Measurements from ENCODE around the gene TAGLN3.

TAGLN3 gene

GRCh38 chr3:111981457-111981763 is 17.3 kb upstream of the TAGLN3 start:
- peak overlapping the region; percentile 67 for H3K27ac Mint-ChIP-seq (ENCODE audit: low read depth)
- no peaks in the 10 kb centered on the region for H3K27me3 Mint-ChIP-seq
- no peak overlapping the region for H3K4me3 Mint-ChIP-seq
- ATAC-seq (replicated peaks; ENCODE audit: extremely low read depth, poor library complexity, severe bottlenecking) (no peak), DNase-seq (ENCODE audit: low spot score in 2 of 2) (no peak)
- peaks cover 45% of the 10 kb centered on the region for H3K4me1 Mint-ChIP-seq
- H3K36me3 Mint-ChIP-seq (ENCODE audit: insufficient read depth) = peaks cover 18% of the 10 kb centered on the region
- no peaks in the 10 kb centered on the region for H3K9me3 Mint-ChIP-seq

DNA sequence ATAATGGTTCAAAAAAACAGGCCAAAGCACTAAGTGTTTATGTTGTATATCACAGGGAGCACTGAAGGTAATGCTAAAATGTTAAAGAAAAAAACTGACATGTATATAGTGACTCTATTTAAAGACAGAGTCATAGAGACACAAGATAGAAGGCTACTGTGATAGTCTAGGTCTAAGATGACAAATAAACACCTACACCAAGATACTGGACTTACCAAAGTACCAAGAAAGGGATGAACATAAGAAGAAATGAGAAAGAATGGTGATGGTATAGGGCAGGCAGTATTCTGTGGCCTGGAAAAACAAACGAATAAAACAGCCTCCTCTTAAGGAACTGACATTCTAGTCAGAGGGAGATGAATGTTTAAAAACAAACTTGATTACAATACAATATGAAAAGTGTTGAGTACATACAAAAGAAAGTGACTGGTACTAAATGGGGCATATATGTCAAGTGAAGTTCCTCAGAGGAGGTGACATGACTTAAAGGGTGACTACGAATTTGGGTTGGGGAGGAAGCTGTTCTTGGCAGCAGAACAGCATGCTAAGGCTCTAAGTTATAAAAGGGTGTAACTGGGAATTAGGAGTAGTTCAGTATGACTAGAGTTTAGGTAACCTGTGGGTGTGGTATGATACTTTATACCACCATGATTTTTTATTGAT is 14.0 kb upstream of the TAGLN3 start:
- Mint-ChIP-seq H3K36me3 (ENCODE audit: insufficient read depth) (peaks cover 27% of the 10 kb centered on the region), H3K9me3 (no peaks in the 10 kb centered on the region), H3K4me1 (peaks cover 46% of the 10 kb centered on the region), H3K27me3 (no peaks in the 10 kb centered on the region), H3K4me3 (no peak overlapping the region), H3K27ac (ENCODE audit: low read depth) (peak overlapping the region; percentile 47)
- no peak for ATAC-seq (replicated peaks; ENCODE audit: extremely low read depth, poor library complexity, severe bottlenecking)
- no peak for DNase-seq (ENCODE audit: low spot score in 2 of 2)

- no peak for ATAC-seq (replicated peaks; ENCODE audit: extremely low read depth, poor library complexity, severe bottlenecking)
These were observed 11.9 kb upstream of the TAGLN3 start for GRCh38 chr3:111986800-111987199.

GRCh38 chr3:111989061-111989678 is 9.6 kb upstream of the TAGLN3 start:
- peaks cover 31% of the 10 kb centered on the region for H3K36me3 Mint-ChIP-seq (ENCODE audit: insufficient read depth)
- H3K9me3 Mint-ChIP-seq = no peaks in the 10 kb centered on the region
- ATAC-seq (replicated peaks; ENCODE audit: extremely low read depth, poor library complexity, severe bottlenecking) = peak; percentile 67
- DNase-seq (ENCODE audit: low spot score in 2 of 2) = no peak
- H3K4me3 Mint-ChIP-seq = no peak overlapping the region
- H3K27me3 Mint-ChIP-seq = no peaks in the 10 kb centered on the region
- H3K4me1 Mint-ChIP-seq = peaks cover 26% of the 10 kb centered on the region
- no peak overlapping the region for H3K27ac Mint-ChIP-seq (ENCODE audit: low read depth)

More at GRCh38 chr3:111986800-111987199, 11.9 kb upstream of the TAGLN3 start:
- no peak overlapping the region for H3K27ac Mint-ChIP-seq (ENCODE audit: low read depth)
- no peak overlapping the region for H3K4me3 Mint-ChIP-seq
- DNase-seq (ENCODE audit: low spot score in 2 of 2) = no peak
- H3K9me3 Mint-ChIP-seq = no peaks in the 10 kb centered on the region
- peaks cover 36% of the 10 kb centered on the region for H3K4me1 Mint-ChIP-seq
- H3K36me3 Mint-ChIP-seq (ENCODE audit: insufficient read depth) = peaks cover 26% of the 10 kb centered on the region
- no peaks in the 10 kb centered on the region for H3K27me3 Mint-ChIP-seq

DNA sequence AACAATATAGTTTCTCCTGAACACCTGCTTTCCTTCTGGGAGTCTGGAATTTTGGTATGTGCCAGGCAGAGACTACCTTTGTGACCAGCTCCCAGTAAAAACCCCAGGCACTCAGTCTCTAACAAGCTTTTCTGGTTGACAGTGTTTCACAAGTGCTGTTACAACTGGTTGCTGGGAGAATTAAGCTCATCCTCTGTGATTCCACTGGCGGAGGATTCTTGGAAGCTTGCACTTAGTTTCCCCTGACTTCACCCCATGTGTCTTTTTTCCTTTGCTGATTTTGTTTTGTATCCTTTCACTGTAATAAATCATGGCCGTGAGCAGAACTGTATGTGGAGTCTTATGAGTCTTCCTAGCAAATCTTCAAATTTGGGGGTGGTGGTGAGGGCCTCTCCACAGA is 5.7 kb upstream of the TAGLN3 start:
- Mint-ChIP-seq H3K4me1 (peaks cover 6% of the 10 kb centered on the region), H3K27ac (ENCODE audit: low read depth) (no peak overlapping the region), H3K4me3 (no peak overlapping the region), H3K36me3 (ENCODE audit: insufficient read depth) (peaks cover 18% of the 10 kb centered on the region), H3K9me3 (no peaks in the 10 kb centered on the region), H3K27me3 (no peaks in the 10 kb centered on the region)
- no peak for ATAC-seq (replicated peaks; ENCODE audit: extremely low read depth, poor library complexity, severe bottlenecking)
- DNase-seq (ENCODE audit: low spot score in 2 of 2) = no peak

- no peaks in the 10 kb centered on the region for H3K36me3 Mint-ChIP-seq (ENCODE audit: insufficient read depth)
- no peak overlapping the region for H3K27ac Mint-ChIP-seq (ENCODE audit: low read depth)
- no peaks in the 10 kb centered on the region for H3K27me3 Mint-ChIP-seq
- ATAC-seq (replicated peaks; ENCODE audit: extremely low read depth, poor library complexity, severe bottlenecking) (no peak), DNase-seq (ENCODE audit: low spot score in 2 of 2) (no peak)
- H3K4me3 Mint-ChIP-seq = no peak overlapping the region
- no peaks in the 10 kb centered on the region for H3K9me3 Mint-ChIP-seq
- peaks cover 21% of the 10 kb centered on the region for H3K4me1 Mint-ChIP-seq
These were observed 982 bp downstream of the TAGLN3 start for GRCh38 chr3:111999484-112000324.

DNA sequence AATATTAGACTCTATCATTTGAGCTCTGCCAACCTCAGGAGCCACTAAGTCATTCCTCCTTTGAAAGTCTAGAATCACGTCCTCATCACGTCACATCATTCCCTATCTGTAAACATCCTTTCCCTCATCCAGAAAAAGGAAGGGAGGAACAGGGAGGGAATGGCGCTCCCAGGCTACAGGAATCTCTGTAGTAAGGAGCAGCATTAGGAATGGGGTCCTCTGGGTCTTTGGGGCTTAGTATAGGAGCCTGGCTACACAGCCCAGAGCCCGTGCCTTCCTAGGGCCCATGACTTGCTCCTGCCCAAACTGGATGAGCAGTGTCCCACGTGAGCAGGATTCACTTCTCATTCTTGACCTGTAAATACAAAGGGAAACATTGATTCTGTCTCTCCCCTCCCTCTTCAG is 1.6 kb downstream of the TAGLN3 start:
- DNase-seq (ENCODE audit: low spot score in 2 of 2) (no peak), ATAC-seq (replicated peaks; ENCODE audit: extremely low read depth, poor library complexity, severe bottlenecking) (no peak)
- H3K4me3 Mint-ChIP-seq = no peak overlapping the region
- H3K4me1 Mint-ChIP-seq = peaks cover 21% of the 10 kb centered on the region
- no peaks in the 10 kb centered on the region for H3K9me3 Mint-ChIP-seq
- no peaks in the 10 kb centered on the region for H3K36me3 Mint-ChIP-seq (ENCODE audit: insufficient read depth)
- no peak overlapping the region for H3K27ac Mint-ChIP-seq (ENCODE audit: low read depth)
- H3K27me3 Mint-ChIP-seq = no peaks in the 10 kb centered on the region

- ATAC-seq (replicated peaks; ENCODE audit: extremely low read depth, poor library complexity, severe bottlenecking) (no peak), DNase-seq (ENCODE audit: low spot score in 2 of 2) (no peak)
- H3K27ac Mint-ChIP-seq (ENCODE audit: low read depth) = no peak overlapping the region
- H3K9me3 Mint-ChIP-seq = no peaks in the 10 kb centered on the region
- peaks cover 21% of the 10 kb centered on the region for H3K4me1 Mint-ChIP-seq
- no peak overlapping the region for H3K4me3 Mint-ChIP-seq
- no peaks in the 10 kb centered on the region for H3K36me3 Mint-ChIP-seq (ENCODE audit: insufficient read depth)
- H3K27me3 Mint-ChIP-seq = no peaks in the 10 kb centered on the region
These were observed 2.2 kb downstream of the TAGLN3 start for GRCh38 chr3:112000966-112001365.

- H3K9me3 Mint-ChIP-seq = no peaks in the 10 kb centered on the region
- no peak overlapping the region for H3K27ac Mint-ChIP-seq (ENCODE audit: low read depth)
- no peaks in the 10 kb centered on the region for H3K27me3 Mint-ChIP-seq
- H3K4me1 Mint-ChIP-seq = peaks cover 21% of the 10 kb centered on the region
- no peaks in the 10 kb centered on the region for H3K36me3 Mint-ChIP-seq (ENCODE audit: insufficient read depth)
- H3K4me3 Mint-ChIP-seq = no peak overlapping the region
- ATAC-seq (replicated peaks; ENCODE audit: extremely low read depth, poor library complexity, severe bottlenecking) = no peak
- no peak for DNase-seq (ENCODE audit: low spot score in 2 of 2)
These were observed 2.8 kb downstream of the TAGLN3 start for GRCh38 chr3:112001526-112001925.

DNA sequence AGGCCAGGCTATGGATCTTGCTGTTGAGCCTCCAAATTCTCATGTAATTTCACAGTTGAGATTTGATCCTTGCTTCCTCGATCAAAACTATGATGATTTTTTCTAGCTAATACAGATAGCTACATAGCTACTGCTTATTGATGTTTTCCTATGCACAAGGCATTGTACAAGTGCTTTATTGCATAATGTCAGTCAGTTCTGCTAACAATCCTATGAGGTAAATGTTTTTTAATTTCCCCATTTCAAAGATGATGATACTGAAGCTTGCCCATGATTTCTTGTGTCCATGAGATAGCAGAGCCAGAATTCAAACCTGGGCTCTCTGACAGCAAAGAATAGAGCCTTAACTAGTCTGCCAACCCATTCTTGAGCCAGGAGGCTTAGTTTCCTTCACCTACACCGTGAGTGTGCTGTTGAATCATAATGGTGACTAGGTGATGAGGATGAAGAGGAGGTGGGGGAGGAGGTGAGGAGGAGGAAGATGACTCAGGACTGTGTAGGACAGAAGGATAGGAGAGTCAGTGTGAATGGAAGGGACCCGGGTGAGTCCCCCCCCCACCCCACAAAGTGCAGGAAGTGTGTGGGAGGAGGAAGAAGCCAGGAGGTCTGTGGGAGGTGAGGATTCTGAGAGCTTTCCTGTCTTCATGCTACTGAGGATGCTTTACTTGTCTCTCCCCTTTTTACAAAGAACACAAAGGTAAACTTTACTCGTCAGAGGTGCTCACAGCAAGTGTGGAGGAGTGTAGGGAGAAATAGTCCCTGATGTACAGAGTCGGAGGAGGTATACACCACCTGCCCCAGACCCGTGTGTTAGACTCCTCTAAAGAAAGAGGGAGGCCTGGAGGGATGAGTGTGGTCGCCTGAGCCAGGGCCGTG is 3.6 kb downstream of the TAGLN3 start:
- H3K4me1 Mint-ChIP-seq = peaks cover 21% of the 10 kb centered on the region
- ATAC-seq (replicated peaks; ENCODE audit: extremely low read depth, poor library complexity, severe bottlenecking) (no peak), DNase-seq (ENCODE audit: low spot score in 2 of 2) (no peak)
- H3K9me3 Mint-ChIP-seq = no peaks in the 10 kb centered on the region
- no peaks in the 10 kb centered on the region for H3K27me3 Mint-ChIP-seq
- no peak overlapping the region for H3K27ac Mint-ChIP-seq (ENCODE audit: low read depth)
- no peak overlapping the region for H3K4me3 Mint-ChIP-seq
- H3K36me3 Mint-ChIP-seq (ENCODE audit: insufficient read depth) = no peaks in the 10 kb centered on the region

DNA sequence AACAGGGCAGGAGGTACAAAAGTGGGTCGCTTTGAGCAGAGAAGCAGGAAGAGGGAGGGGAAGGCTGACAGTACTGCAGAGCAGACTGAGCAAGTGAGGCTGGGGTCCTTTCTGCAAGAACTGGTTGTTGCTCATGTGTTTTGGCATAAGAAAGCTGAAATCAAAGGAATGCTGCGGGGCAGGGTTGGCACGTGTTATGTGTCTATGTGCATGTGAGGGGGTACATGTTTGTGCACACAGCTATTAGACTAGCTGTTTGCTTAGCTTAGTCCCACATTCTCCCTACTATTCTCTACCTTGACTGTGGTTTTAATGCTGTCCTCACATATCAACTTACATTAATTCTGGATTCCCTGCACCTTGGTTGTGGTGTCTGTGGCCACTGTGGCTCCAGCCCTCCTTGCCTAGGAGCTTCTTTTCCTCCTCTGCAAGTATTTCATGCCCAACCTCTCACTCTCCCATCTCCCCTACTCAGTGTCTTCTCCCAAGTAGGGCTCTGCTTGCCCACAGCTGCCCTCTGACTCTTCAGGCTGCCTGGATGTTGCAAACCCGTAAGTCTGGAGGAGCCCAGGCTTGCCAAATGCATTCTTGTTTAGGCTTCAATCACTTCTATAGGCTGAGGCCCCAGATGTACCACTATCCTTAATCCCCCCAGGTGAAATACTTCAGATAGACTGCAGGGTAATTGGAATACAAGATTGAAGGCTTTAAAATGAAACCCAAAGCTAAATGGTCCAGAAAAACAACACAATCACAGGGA is 4.8 kb downstream of the TAGLN3 start:
- no peaks in the 10 kb centered on the region for H3K27me3 Mint-ChIP-seq
- ATAC-seq (replicated peaks; ENCODE audit: extremely low read depth, poor library complexity, severe bottlenecking) = no peak
- H3K4me1 Mint-ChIP-seq = peaks cover 21% of the 10 kb centered on the region
- no peaks in the 10 kb centered on the region for H3K9me3 Mint-ChIP-seq
- H3K27ac Mint-ChIP-seq (ENCODE audit: low read depth) = no peak overlapping the region
- no peaks in the 10 kb centered on the region for H3K36me3 Mint-ChIP-seq (ENCODE audit: insufficient read depth)
- no peak overlapping the region for H3K4me3 Mint-ChIP-seq
- DNase-seq (ENCODE audit: low spot score in 2 of 2) = no peak

GRCh38 chr3:112004187-112004586 is 5.5 kb downstream of the TAGLN3 start:
- Mint-ChIP-seq H3K36me3 (ENCODE audit: insufficient read depth) (no peaks in the 10 kb centered on the region), H3K27me3 (no peaks in the 10 kb centered on the region), H3K27ac (ENCODE audit: low read depth) (no peak overlapping the region), H3K4me1 (peaks cover 21% of the 10 kb centered on the region), H3K4me3 (no peak overlapping the region), H3K9me3 (no peaks in the 10 kb centered on the region)
- ATAC-seq (replicated peaks; ENCODE audit: extremely low read depth, poor library complexity, severe bottlenecking) = no peak
- no peak for DNase-seq (ENCODE audit: low spot score in 2 of 2)
